ENCODE data around the gene PPP2R5E. TPM values are rescaled to one million over a fixed set of nuclear protein-coding genes. Genes with fewer than 3 reads are reported as not detected.

The PPP2R5E gene
- total RNA-seq, 4 donors from 2014 or later: 10.5 to 45.2 (median 27.8) TPM

DNA sequence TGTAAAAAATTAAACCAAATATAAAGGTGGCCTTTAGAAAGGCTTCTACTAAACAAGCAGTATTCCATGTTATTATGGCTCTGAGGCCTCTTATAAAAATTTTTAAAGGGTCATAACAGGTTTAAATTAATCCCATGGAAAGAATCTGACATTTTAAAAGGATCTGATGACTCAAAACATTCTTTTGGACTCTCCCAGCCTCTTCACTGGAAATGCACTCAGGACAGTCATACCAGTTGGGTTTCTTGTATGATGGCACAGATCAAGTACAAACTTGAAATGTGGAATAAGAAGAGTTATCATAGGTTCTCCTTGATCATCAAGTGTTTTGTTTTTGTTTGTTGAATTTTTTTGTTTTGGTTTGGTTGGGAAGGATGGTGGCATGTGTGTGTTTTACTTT, 50.8 kb downstream of the PPP2R5E start:
- no peak for DNase-seq
- in situ Hi-C loops (cut with MboI; ENCODE audit: low pct_ligation_motif_present in 1 of 4, low pct_unique_long_range_greater_than_20kb in 1 of 4, low sequenced_read_pairs in 3 of 4): no loop called here
- intact Hi-C loops (cut with DNase I; ENCODE audit: low total_unique reads): no loop called here
- Histone ChIP-seq H3K4me3 (no peak overlapping the region), H3K36me3 (no peaks in the 10 kb centered on the region), H3K27me3 (no peaks in the 10 kb centered on the region), H3K27ac (peak overlapping the region in 2 of 4 donors; percentile 0 to 26), H3K4me1 (peaks cover 13 to 44% (median 21%) of the 10 kb centered on the region in 4 donors), H3K9me3 (no peaks in the 10 kb centered on the region)
- TF ChIP-seq EP300 (IDR thresholded peaks at IDR 0.05; ENCODE audit: low read depth) (no peak), POLR2A (IDR thresholded peaks at IDR 0.05) (no peak), POLR2AphosphoS5 (IDR thresholded peaks at IDR 0.05) (no peak)
- TF ChIP-seq, protein P1, sequence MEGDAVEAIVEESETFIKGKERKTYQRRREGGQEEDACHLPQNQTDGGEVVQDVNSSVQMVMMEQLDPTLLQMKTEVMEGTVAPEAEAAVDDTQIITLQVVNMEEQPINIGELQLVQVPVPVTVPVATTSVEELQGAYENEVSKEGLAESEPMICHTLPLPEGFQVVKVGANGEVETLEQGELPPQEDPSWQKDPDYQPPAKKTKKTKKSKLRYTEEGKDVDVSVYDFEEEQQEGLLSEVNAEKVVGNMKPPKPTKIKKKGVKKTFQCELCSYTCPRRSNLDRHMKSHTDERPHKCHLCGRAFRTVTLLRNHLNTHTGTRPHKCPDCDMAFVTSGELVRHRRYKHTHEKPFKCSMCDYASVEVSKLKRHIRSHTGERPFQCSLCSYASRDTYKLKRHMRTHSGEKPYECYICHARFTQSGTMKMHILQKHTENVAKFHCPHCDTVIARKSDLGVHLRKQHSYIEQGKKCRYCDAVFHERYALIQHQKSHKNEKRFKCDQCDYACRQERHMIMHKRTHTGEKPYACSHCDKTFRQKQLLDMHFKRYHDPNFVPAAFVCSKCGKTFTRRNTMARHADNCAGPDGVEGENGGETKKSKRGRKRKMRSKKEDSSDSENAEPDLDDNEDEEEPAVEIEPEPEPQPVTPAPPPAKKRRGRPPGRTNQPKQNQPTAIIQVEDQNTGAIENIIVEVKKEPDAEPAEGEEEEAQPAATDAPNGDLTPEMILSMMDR (IDR thresholded peaks at IDR 0.05): no peak

DNA sequence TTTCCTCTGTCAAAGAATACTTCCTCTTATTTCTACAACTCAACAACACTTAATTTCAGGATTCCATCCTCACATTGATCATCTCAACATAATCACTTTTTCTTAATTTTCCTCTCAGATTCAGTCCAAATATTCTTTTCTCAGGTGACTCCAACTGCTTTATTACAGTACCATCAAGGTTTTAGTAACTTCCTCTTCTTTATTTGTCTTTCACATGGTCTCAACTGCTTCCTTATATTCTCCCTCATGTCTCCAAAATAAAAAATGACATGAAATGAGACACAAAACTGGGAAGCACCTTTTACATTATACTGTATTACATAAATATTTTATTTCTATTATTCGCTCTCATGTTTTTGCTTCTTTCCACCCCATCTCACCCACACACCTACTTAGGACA, 55.5 kb downstream of the PPP2R5E start:
- H3K36me3 ChIP-seq: no peaks in the 10 kb centered on the region
- H3K9me3 ChIP-seq: no peaks in the 10 kb centered on the region
- H3K4me3 ChIP-seq: no peak overlapping the region
- H3K27ac ChIP-seq: no peak overlapping the region
- no peaks in the 10 kb centered on the region for H3K27me3 ChIP-seq
- WGBS, 2 donors (ENCODE audit: low coverage in 1 of 2): 83 to 88% methylated on average over 1 of the region's 1 CpG
- in situ Hi-C loops (cut with MboI; ENCODE audit: low pct_ligation_motif_present in 1 of 4, low pct_unique_long_range_greater_than_20kb in 1 of 4, low sequenced_read_pairs in 3 of 4): no loop called here
- DNase-seq: no peak
- intact Hi-C loops (cut with DNase I; ENCODE audit: low total_unique reads): no loop called here
- TF ChIP-seq, protein P1 (IDR thresholded peaks at IDR 0.05): no peak
- TF ChIP-seq POLR2AphosphoS5 (IDR thresholded peaks at IDR 0.05) (no peak), EP300 (IDR thresholded peaks at IDR 0.05; ENCODE audit: low read depth) (no peak), POLR2A (IDR thresholded peaks at IDR 0.05) (no peak)
- peaks cover 10 to 38% (median 19%) of the 10 kb centered on the region in 4 donors for H3K4me1 ChIP-seq

DNA sequence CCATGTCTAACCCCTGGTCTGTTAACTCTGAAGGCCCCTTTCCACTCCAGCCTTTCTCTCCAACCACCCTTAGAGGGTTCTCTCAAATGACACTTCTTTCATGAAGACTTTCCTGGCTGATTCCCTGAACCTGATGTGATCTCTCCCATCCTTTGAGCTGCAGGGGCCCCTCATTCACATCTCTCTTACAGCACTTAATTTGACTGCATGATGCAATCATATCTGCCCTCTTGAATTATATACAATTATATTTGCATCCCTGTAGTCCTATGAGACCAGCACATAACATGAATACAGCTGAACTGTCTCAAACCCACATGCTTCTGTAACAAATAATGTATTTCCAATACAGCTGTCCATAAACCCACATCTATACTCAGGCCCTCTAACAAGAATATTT, 56.4 kb downstream of the PPP2R5E start:
- no peaks in the 10 kb centered on the region for H3K27me3 ChIP-seq
- no peak overlapping the region for H3K4me3 ChIP-seq
- no peak overlapping the region for H3K27ac ChIP-seq
- TF ChIP-seq POLR2A (IDR thresholded peaks at IDR 0.05): no peak
- TF ChIP-seq POLR2AphosphoS5 (IDR thresholded peaks at IDR 0.05): no peak
- no peaks in the 10 kb centered on the region for H3K9me3 ChIP-seq
- H3K4me1 ChIP-seq: peaks cover 6 to 28% (median 11%) of the 10 kb centered on the region in 4 donors
- in situ Hi-C loops (cut with MboI; ENCODE audit: low pct_ligation_motif_present in 1 of 4, low pct_unique_long_range_greater_than_20kb in 1 of 4, low sequenced_read_pairs in 3 of 4) (no loop called here), intact Hi-C loops (cut with DNase I; ENCODE audit: low total_unique reads) (no loop called here)
- DNase-seq: no peak
- no peaks in the 10 kb centered on the region for H3K36me3 ChIP-seq

DNA sequence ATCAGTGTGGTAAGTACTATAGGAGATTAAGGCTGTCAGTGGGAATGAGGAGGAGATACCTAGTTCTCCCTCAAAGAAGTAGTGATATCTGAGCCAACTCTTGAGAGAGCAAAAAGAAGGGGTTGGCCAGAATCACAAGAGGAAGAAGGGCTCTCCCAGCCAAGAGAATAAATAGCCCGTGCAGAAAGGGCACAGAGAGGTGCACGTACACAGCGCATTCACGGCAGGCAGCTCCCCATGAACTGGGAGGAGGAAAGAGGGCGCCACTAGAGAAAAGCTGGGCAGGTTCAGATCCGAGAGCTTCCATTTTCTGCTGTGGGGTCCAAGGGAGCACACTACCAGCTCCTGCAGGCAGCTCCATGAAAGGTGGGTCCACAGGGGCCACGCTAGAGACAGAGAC, 59.9 kb downstream of the PPP2R5E start:
- WGBS, 2 donors (ENCODE audit: low coverage in 1 of 2): 89 to 90% methylated on average over 6 to 7 of the region's 7 CpGs
- H3K4me1 ChIP-seq: peaks cover 5 to 33% (median 14%) of the 10 kb centered on the region in 4 donors
- no peaks in the 10 kb centered on the region for H3K9me3 ChIP-seq
- no peak overlapping the region for H3K27ac ChIP-seq
- TF ChIP-seq, protein P1 (IDR thresholded peaks at IDR 0.05): no peak
- no peak for TF ChIP-seq EP300 (IDR thresholded peaks at IDR 0.05; ENCODE audit: low read depth)
- TF ChIP-seq POLR2AphosphoS5 (IDR thresholded peaks at IDR 0.05): no peak
- TF ChIP-seq POLR2A (IDR thresholded peaks at IDR 0.05): no peak
- no peak for DNase-seq
- no peaks in the 10 kb centered on the region for H3K27me3 ChIP-seq
- H3K4me3 ChIP-seq: no peak overlapping the region
- H3K36me3 ChIP-seq: no peaks in the 10 kb centered on the region
- in situ Hi-C loops (cut with MboI; ENCODE audit: low pct_ligation_motif_present in 1 of 4, low pct_unique_long_range_greater_than_20kb in 1 of 4, low sequenced_read_pairs in 3 of 4): no loop called here
- intact Hi-C loops (cut with DNase I; ENCODE audit: low total_unique reads): no loop called here

DNA sequence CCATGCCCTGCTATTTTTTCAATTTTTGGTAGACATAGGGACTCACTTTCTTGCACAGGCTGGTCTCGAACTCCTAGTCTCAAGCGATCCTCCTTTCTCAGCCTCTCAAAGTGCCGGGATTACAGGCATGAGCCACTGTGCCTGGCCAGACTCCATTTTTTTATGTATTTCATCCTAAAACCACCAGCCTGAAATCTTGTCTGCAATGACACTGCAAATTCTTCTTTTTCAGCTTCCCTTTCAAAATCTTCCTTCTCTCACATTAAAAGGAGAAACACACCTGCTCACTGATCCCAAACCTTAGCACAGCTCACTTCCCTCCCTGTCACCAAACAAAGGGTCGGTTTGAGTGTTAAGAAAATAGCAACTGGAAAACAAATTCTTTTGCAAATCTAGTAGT, 62.6 kb downstream of the PPP2R5E start:
- no peak for DNase-seq
- intact Hi-C loops (cut with DNase I; ENCODE audit: low total_unique reads): no loop called here
- Histone ChIP-seq H3K4me3 (no peak overlapping the region), H3K36me3 (no peaks in the 10 kb centered on the region), H3K4me1 (peaks cover 11 to 48% (median 20%) of the 10 kb centered on the region in 4 donors), H3K27ac (no peak overlapping the region), H3K27me3 (no peaks in the 10 kb centered on the region), H3K9me3 (no peaks in the 10 kb centered on the region)
- TF ChIP-seq EP300 (IDR thresholded peaks at IDR 0.05; ENCODE audit: low read depth) (no peak), POLR2A (IDR thresholded peaks at IDR 0.05) (no peak), POLR2AphosphoS5 (IDR thresholded peaks at IDR 0.05) (no peak)
- TF ChIP-seq, protein P1 (IDR thresholded peaks at IDR 0.05): no peak
- WGBS, 2 donors (ENCODE audit: low coverage in 1 of 2): 93 to 96% methylated on average over 3 to 4 of the region's 4 CpGs
- in situ Hi-C loops (cut with MboI; ENCODE audit: low pct_ligation_motif_present in 1 of 4, low pct_unique_long_range_greater_than_20kb in 1 of 4, low sequenced_read_pairs in 3 of 4): no loop called here

Data from transverse colon (tissue), 4 donors.